Posterior vena cava (tissue), 2 donors: ENCODE data around the gene ARHGAP30. TPM values are rescaled to one million over a fixed set of nuclear protein-coding genes. Genes with fewer than 3 reads are reported as not detected.
"Not testable (repeated sequence)": the region's sequence is repeated elsewhere in the genome, so short reads cannot be mapped to it uniquely, and the experiment has no call there.

Source experiments
- DNase-seq: peaks from one replicate; pipeline ENCODE4 v3.0.0-alpha.2; 2020; ENCODE audit warnings: low spot score
- intact Hi-C, 2 donors: fragments of 100-400 bp; cut with DNase I; formaldehyde crosslinking; loops; one replicate each; pipeline versions ENCODE4 v1.14.1 to v1.14.2; 2022 to 2023
- total RNA-seq, 2 donors: library from RNA; stranded (reverse); fragmentation: NEBNext Ultra II Directional; extraction: Animal tissue kit (Norgen Biotek cat#: 25700); gene quantifications; one replicate each; pipeline ENCODE4 v1.2.1, GENCODE V29; 2021
- donor health status: DM: yes; HTN: yes; CAD: no.
- donor health status: DM: yes; HTN: yes; CAD: no.

Gene ARHGAP30
- total RNA-seq, 2 donors from 2014 or later = 10.5 to 15.2 TPM

- no peak for DNase-seq
- intact Hi-C loops = no loop called here
Measured at GRCh38 chr1:161076410-161076809, 6.7 kb upstream of the ARHGAP30 start.

GRCh38 chr1:161074676-161075368 is 5.1 kb upstream of the ARHGAP30 start:
- no peak for DNase-seq
- intact Hi-C loops = no loop called here

GRCh38 chr1:161073474-161074121 is 3.9 kb upstream of the ARHGAP30 start:
- no peak for DNase-seq
- intact Hi-C loops = no loop called here

- DNase-seq = no peak
- intact Hi-C loops = no loop called here
Measured at GRCh38 chr1:161072751-161073449, 3.2 kb upstream of the ARHGAP30 start.

GRCh38 chr1:161071886-161072371 is 2.2 kb upstream of the ARHGAP30 start:
- no peak for DNase-seq
- intact Hi-C loops = no loop called here

GRCh38 chr1:161070761-161071160 is 1.1 kb upstream of the ARHGAP30 start:
- intact Hi-C loops = no loop called here

GRCh38 chr1:161069241-161069640 is 450 bp downstream of the ARHGAP30 start:
- intact Hi-C loops = no loop called here
- DNase-seq = no peak

More at GRCh38 chr1:161070761-161071160, 1.1 kb upstream of the ARHGAP30 start:
- no peak for DNase-seq

- intact Hi-C loops = no loop called here
- peak; percentile 91 for DNase-seq
Measured at GRCh38 chr1:161068306-161069234, 1.1 kb downstream of the ARHGAP30 start.

GRCh38 chr1:161066694-161067093 is 3.0 kb downstream of the ARHGAP30 start:
- intact Hi-C loops = no loop called here
- no peak for DNase-seq

GRCh38 chr1:161065681-161066080 is 4.0 kb downstream of the ARHGAP30 start:
- DNase-seq, intact Hi-C loops: not testable (repeated sequence)

GRCh38 chr1:161063936-161064335 is 5.8 kb downstream of the ARHGAP30 start:
- DNase-seq, intact Hi-C loops: not testable (repeated sequence)

GRCh38 chr1:161061419-161061818 is 8.3 kb downstream of the ARHGAP30 start:
- DNase-seq = no peak
- intact Hi-C loops = no loop called here

- no peak for DNase-seq
- intact Hi-C loops = no loop called here
Measured at GRCh38 chr1:161059293-161059692, 10.4 kb downstream of the ARHGAP30 start.

GRCh38 chr1:161054805-161055204 is 14.9 kb downstream of the ARHGAP30 start:
- intact Hi-C loops = no loop called here
- DNase-seq = no peak

- intact Hi-C loops = no loop called here
- DNase-seq = no peak
Measured at GRCh38 chr1:161054232-161054631, 15.5 kb downstream of the ARHGAP30 start.

GRCh38 chr1:161052899-161053298 is 16.8 kb downstream of the ARHGAP30 start:
- intact Hi-C loops = no loop called here
- DNase-seq = no peak

- intact Hi-C loops = no loop called here
- no peak for DNase-seq
Measured at GRCh38 chr1:161051219-161051618, 18.5 kb downstream of the ARHGAP30 start.

- no peak for DNase-seq
- intact Hi-C loops = no loop called here
Measured at GRCh38 chr1:161048949-161049722, 20.6 kb downstream of the ARHGAP30 start.
